UCSD-AML1 (cell line): ENCODE measurements around the gene REEP3.

ENCODE experiments used
- DNase-seq: peaks from one replicate; lab custom pipeline; 2025; ENCODE audit not compliant: unreplicated experiment; lab: John Stamatoyannopoulos, UW

Gene REEP3

GRCh38 chr10:63505562-63505961 is 15.6 kb upstream of the REEP3 start:
- no peak for DNase-seq

- no peak for DNase-seq
Observed at GRCh38 chr10:63506554-63506953, 14.6 kb upstream of the REEP3 start.

- no peak for DNase-seq
Observed at GRCh38 chr10:63515002-63515763, 6.0 kb upstream of the REEP3 start.

- DNase-seq: no peak
Observed at GRCh38 chr10:63516207-63516606, 5.0 kb upstream of the REEP3 start.

- no peak for DNase-seq
Observed at GRCh38 chr10:63518690-63519288, 2.4 kb upstream of the REEP3 start.

- peak; percentile 83 for DNase-seq
Observed at GRCh38 chr10:63521416-63522276, 445 bp downstream of the REEP3 start.

GRCh38 chr10:63522277-63522687 is 1.1 kb downstream of the REEP3 start:
- DNase-seq: no peak

- DNase-seq: no peak
Observed at GRCh38 chr10:63522995-63523394, 1.8 kb downstream of the REEP3 start.

GRCh38 chr10:63525021-63525420 is 3.8 kb downstream of the REEP3 start:
- no peak for DNase-seq

- no peak for DNase-seq
Observed at GRCh38 chr10:63527401-63527800, 6.2 kb downstream of the REEP3 start.

GRCh38 chr10:63528084-63528744 is 7.0 kb downstream of the REEP3 start:
- no peak for DNase-seq

GRCh38 chr10:63530409-63530808 is 9.2 kb downstream of the REEP3 start:
- no peak for DNase-seq

GRCh38 chr10:63534723-63535122 is 13.5 kb downstream of the REEP3 start:
- no peak for DNase-seq

- DNase-seq: no peak
Observed at GRCh38 chr10:63536698-63537097, 15.5 kb downstream of the REEP3 start.

GRCh38 chr10:63537536-63537935 is 16.3 kb downstream of the REEP3 start:
- DNase-seq: no peak

- no peak for DNase-seq
Observed at GRCh38 chr10:63539377-63539776, 18.2 kb downstream of the REEP3 start.

- no peak for DNase-seq
Observed at GRCh38 chr10:63539994-63540393, 18.8 kb downstream of the REEP3 start.

GRCh38 chr10:63542835-63543575 is 21.8 kb downstream of the REEP3 start:
- no peak for DNase-seq

GRCh38 chr10:63543576-63543962 is 22.4 kb downstream of the REEP3 start:
- DNase-seq: no peak

GRCh38 chr10:63544418-63544817 is 23.2 kb downstream of the REEP3 start:
- DNase-seq: no peak
